Activated CD4-positive, alpha-beta T cell treated with anti-CD3 and anti-CD28 coated beads, Interleukin-2, amount 50 U/mL, for 16 hours (primary cell): ENCODE results near the gene LCT.
A peak's percentile ranks its signal among the peaks of the same experiment; 100 is the strongest.
"Not testable (repeated sequence)": the region's sequence is repeated elsewhere in the genome, so short reads cannot be mapped to it uniquely, and the experiment has no call there.

Experiments used
- DNase-seq: peaks from one replicate; pipeline ENCODE4 v3.0.0-alpha.2; 2020

LCT gene

DNA sequence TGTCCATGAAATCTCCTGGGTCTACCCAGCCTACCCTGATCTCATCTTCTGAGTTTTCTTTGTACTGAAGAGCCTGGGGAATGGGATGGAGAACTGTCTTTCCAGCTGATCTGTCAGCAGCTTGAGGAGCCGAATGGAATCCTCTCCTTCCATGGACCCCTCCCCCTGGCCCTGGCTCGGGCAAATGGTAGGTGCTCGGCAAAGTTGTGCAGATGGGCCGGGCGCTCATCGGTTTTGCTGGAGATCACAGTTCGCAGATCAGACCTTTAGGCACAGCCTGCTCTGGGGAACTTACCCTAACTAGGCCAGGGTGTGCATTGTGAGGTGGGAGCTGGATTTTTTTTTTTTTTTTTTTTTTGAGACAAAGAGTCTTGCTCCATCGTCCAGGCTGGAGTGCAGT, 40.4 kb downstream of the LCT start:
- no peak for DNase-seq

DNA sequence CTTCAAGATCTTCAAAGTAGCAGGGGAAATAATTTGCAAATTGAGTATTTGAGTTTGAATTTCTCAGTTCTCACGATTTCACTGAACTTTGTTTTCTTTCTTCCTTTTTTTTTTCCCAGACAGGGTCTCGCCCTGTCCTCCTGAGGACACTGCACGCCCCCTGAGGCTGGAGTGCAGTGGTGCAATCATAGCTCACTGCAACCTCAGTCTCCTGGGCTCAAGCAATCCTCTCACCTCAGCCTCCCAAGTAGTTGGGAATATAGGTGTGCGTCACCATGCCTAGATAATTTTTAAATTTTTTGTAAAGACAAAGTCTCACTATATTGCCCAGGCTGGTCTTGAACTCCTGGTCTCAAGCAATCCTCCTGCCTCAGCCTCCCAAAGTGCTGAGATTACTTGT, 41.3 kb downstream of the LCT start:
- DNase-seq: not testable (repeated sequence)

DNA sequence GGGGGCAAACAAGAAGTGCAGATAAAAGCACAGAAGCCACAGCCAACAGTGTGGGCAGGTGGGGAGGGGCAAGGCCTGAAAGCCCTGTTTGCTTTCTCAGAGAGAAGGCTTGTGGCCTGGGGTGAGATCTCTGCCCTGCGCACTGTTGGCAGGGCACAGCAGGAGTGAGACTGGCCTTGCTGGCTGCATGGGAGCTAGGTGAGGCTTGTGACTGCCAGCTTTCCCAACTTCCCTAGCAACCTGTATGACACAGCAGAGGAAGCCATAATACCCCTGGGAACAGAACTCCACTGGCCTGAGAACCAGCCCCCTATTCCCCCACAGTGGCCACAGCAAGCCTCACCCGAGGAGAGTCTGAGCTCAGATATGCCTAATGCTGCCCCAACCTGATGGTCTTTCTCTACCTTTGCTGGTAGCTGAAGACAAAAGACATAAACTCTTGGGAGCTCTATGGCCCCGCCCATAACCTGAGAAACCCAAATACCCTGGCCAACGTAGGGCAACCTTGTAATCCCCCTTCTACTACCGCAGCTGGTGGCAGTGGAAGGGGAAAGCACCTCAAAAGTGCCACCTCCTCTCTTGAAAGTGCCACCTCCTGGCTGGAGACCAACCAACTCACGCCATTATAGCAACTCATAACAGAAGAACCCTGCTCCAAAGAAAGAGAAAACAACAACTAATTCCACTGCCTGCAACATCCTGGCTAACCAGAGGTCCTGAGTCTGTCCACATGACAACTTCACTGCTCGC, 44.4 kb downstream of the LCT start:
- DNase-seq: peak; percentile 40

DNA sequence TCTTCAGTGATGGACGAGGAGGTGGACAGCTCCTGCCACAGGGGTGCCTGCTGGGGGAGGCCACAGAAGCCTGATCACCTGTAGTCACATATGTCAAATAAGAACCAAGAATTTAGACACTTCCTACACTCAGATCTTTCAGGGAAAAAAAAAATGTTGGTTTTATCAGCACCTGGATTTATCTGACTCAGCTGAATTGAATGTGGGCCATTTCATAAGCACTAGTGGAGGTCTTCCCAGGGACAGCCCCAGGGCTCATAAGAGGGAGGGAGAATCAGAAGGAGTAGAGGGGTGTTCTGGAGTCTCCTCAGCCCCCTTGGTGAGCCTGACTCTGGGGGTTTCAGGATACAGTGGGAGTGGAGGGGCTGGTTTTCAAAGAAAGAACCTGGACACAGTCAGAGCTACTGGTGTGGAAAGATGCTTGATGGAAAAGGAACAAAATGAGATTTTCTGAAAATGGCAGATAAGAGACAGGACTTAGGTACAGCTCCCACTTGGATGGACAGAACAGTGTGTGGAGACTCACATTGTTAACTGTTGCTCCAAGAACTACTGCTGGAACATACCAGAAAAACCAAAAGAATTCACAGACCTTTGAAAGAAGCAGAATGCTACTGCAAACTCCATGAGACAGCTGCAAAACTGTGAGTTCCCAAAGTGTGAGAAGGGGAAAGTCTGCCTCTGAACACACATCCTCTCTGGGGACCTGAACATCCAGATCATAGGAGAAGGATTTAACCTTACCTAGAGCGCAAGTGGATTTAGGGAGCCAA, 45.4 kb downstream of the LCT start:
- DNase-seq: no peak

DNA sequence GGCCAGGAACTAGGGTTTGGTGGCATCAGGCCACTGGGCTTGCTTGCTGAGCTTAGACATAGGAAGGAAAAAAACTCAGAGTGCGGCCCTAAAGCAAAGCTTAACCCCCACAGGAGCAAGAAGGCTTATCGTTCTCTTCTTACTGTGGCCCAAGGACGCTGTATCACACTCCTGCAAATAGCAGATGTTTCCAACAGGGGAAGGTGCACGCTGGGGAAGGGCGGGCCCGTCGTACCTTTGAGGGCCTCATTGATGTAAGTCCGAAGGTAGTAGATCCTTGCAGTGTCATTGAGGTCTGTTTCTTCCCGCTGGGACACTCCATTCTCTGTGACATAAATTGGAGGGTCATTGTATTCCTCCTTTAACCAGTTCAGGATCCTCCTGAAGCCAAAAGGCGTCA, 46.6 kb downstream of the LCT start:
- DNase-seq: no peak

DNA sequence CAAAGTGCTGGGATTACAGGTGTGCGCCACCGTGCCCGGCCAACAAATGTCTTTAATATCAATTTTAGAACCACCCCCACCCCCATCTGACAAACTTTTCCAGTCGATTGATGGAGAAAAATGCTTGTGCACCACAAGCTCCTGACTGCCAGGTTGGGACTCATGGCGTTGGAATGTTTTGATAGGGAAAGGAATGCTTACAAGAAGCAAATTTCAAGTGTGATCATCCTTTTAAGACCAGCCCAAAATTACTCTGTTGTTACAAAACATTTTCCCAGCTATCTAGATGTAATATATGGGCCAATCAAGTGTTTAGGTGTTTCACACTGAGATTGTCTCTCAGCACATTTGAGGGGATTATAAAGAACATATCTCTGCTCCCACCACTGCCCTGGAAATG, 50.2 kb downstream of the LCT start:
- no peak for DNase-seq

DNA sequence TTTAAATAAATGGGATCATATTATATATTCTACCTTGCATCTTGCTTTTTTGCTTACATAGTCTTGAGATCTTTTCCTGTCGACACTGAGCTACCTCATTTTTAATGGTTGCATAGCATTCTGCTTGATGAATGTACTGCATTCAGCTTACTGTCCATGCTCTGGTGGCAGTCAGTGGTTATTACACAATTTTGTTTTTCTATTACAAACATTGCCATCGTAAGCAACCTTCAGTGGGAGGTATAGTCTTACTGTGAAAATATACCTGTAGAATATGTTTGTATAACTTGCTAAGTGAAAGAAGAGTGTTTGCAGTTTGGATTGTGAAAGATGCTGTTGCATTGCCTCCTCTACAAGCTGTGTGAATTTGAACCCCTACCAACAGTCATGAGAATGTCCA, 52.0 kb downstream of the LCT start:
- no peak for DNase-seq

DNA sequence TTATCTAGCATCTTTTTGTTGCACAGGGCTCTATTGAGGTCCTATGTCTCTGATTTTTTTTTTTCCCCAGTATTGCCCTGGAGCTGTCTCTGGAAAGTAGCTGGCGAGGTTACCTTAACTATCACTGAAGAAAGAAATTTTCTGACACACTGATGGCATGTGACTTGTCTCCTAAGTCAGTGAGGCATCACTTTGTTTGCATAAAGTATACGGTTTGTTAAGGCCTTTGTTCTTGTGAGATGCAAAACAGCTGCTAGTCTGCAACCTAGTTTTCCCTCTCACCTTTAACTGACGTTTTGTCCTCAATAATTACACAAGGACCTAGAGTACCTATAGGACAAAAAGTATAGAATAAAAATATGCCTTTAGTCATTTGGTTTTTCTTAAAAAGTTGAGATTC, 53.5 kb downstream of the LCT start:
- no peak for DNase-seq

DNA sequence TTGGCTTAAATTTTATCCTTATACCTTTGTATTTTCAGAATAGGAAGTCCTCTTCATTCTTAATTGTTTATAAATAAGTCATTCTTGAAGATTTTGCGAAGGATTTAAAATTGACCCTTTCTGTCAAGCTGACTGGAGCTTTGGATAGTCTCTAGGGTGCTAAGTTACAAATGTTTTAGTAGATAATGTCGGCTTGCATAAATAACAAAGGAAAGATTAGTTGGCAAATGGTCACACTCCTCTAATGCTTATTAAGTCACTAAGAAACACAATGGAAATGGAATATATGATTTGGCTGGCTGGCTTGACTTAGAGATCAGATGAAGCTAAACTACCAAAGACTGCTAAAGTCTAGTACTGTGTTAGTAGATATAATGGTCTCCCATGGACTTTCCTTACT, 54.8 kb downstream of the LCT start:
- no peak for DNase-seq

DNA sequence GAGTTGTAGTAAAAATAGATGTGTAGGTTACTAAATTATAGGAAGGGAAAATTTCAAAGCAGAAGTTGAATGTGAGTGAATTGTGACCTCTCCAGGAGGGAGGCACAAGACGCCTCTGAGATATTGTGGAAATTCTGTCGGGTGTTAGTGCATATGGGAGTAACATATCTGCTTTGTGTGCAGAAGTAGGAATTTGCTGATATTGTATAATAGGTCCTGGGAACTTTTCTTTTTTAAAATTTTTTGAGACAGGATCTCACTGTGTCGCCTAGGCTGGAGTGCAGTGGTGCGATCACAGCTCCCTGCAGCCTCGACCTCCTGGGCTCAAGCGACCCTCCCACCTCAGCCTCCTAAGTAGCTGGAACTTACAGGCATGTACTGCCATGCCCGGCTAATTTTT, 60.6 kb downstream of the LCT start:
- DNase-seq: no peak

DNA sequence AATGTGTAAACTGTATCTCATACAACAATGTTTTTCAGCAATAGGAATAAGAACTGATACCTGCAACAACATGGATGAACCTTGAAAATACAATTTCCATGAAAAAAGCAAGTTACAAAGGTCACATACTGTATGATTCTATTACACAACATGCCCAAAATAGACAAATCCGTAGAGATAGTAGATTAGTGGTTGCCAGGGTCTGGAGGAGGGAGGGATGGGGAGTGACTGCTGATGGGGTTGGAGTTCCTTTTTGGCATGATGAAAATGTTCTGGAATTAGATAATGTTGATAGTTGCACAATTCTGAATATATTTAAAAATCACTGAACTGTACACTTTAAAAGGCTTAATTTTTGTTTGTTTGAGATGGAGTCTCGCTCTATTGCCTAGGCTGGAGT, 61.6 kb downstream of the LCT start:
- DNase-seq: no peak

DNA sequence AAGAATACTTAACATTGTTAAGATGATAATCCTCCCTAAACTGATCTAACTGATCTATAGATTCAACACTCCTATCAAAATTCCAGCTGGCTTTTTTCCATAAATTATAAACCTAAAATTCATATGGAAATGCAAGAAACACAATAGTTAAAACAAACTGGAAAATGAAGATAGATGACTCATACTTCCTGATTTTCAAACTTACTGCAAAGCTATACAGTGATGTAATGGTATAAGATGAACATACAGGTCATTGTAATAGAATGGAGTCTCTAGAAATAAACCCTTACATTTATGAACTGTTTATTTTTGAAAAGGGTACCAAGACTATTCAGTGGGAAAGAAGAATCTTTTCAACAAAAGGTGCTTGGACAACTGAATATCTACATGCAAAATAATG, 63.1 kb downstream of the LCT start:
- no peak for DNase-seq

DNA sequence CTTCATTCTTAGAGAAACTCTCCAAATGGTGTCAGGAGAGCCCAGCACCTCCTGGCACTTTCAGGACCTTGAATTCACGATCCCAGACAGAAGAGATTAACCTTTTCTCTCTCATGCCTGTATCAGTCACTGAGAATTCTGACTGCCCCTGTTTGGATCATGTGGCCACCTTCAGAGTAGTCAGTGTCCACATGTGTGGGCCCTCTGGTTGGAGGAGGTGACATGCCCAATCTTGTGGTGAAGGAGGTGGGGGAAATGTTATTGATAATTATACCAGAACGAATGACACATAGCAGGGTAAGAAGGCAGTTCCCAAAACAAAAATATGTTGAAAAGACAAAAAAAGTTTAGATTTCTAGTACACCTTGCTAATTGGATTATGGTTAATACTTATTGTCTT, 63.7 kb downstream of the LCT start:
- no peak for DNase-seq

DNA sequence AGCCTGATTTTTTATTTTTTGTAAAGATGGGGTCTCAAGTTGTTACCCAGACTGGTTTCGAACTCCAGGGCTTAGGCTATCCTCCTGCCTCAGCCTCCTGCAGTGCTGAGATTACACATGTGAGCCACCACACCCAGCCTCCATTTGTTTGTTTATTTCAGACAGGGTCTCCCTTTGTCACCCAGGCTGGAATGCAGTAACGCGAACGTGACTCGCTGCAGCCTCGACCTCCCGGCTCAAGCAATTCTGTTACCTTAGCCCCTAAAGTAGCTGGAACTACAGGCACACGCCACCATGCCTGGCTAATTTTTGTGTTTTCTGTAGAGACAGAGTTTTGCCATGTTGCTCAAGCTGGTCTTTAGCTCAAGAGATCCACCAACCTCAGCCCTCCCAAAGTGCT, 68.1 kb downstream of the LCT start:
- DNase-seq: no peak

DNA sequence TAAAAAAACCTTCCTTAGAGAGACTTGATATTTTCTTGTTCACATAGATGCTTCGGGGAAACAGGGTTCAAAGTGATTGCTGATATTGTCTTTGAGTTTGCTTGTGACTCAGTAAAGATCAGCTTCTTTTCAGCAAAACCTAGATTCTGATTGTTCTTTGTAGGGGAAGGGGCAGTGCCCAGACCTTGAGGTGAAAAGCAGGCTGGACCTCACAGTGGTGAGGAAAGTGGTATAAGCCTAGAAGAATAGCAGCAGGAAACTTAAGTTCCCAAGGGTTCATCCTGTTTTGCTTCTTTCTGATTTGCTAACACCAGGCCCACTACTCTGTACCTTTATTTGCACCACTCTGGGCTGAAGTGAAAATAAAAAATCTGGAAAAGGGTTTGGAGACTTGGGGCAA, 74.5 kb downstream of the LCT start:
- DNase-seq: no peak

DNA sequence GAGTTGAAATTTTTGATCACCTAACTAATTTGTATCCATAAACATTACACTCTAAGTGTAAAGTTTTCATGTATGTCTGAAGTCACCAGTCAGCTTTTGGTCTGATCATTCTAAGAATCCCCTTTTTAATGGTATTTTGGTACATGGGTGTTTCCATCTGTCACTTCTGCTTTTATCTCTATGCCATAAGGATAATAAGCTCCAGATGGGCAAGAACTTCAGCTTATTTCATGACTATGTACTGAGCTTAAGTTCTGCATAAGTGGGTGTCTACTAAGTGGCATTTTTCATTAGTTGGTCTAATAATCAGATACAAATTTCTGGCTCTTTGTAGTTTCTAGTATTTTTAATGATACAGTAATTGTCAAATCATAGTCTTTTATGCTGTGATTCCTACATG, 75.0 kb downstream of the LCT start:
- no peak for DNase-seq

DNA sequence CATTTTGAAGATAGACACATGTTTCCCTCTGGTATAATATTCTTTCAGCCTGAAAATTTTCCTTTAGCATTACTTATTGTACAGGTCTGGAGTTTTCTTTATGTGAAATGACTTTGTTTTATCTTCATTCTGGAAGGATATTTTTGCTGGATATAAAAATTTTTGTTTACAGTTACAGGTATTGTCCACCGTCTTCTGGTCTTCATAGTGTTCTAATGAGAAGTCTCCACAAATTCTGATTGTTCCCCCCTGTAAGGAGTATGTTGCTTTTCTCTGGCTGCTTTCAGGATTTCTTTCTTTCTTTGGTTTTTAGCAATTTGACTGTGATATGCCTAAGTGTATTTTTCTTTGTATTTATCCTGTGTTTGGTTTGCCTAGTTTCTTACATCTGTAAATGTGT, 80.3 kb downstream of the LCT start:
- no peak for DNase-seq

DNA sequence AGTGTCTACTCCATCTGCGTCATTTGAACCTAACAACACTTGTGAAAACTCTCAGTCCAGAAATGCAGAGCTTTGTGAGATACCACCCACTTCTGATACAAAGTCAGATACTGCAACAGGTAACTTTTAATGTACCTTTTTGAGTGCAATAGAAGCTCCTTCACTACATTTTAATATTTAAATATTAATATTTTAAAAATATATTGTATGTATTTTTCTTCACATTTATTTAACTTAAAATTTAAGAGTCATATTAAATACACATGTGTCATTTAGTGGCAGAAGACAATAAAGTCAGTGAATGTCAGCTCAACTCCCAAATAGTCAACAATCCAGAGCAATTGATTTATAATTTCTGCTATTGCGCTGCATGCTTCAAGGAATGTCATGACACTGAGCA, 81.4 kb downstream of the LCT start:
- no peak for DNase-seq

DNA sequence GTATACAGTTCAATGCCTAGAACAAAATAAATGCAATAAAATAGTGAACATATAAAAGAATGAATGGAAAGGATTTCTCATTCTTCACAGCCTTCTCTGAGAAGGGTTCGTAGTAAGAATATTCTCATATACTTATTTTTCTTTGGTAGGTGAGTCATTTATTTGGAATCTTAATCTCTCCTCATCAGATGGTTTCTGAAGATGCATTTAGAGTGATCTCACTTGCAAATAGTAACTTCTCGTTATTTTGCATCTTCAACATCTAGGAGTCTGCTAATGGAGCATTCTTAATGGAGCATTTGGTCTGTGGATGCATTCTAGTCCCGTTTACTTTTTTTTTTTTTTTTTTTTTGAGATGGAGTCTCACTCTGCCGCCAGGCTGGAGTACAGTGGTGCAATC, 91.4 kb downstream of the LCT start:
- DNase-seq: no peak

DNA sequence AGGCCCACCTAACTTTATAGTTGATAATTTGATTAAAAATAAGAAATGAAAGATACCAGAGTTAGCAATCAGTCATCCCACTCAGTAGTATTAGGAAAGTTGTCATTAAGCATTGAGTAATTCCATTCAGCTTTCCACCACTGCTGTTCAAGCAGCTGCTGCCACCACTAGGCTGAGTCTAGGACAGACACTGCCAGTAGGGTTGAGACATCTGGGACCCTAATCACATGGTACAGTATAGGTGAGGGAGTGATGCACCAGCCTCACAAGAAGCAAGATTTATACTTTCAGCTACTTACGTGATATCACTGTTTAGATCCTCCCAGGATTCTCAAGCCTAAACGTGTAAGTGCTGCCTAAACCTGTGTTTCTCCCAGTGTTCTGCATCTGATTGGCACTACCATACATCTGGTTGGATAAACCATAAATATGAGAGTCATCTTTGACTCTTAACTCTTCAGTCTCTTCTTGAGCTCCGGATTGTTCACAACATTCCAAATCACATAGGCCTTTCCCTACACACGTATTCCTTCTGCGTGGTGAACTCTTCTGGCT, 92.1 kb downstream of the LCT start:
- DNase-seq: peak; percentile 51

DNA sequence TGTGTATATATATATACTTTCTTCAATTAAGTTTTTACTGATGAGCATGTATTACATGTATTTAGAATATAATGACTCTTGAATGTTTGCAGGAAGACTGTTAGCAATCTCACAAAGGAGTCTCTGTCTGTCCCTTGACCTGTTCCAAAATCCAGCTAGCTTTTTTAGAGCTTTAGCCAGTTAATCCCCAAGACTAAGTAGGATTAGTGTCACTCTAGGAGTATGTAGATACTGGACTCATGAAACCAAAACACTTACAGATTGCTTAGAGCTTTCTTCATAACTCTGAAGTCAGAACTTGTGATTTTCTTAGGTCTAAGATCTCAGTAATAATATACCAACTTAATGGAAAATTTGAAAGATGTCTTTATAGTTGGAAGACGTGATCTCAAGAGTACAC, 93.1 kb downstream of the LCT start:
- DNase-seq: no peak

DNA sequence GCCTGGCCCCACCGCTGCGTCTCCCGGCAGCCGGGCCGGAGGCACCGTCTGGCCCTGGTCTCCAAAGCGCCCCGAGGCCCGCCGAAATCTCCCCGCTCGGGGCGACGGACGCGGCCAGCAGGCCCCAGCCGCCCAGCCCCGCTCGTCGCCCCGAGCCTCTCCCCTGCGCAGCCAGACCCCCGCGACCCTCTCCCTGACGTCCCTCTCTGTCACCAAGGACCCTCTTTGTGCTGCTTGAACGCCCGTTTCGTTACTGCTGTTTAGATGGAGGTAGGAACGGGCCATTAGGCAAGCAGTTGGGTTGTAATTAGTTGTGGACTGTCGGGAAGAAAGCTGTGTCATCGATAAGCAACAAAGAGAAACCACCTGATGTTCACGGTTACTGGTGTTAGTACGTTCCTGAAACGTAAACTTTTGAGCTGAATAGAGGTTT, 94.6 kb downstream of the LCT start:
- peak; percentile 56 for DNase-seq

DNA sequence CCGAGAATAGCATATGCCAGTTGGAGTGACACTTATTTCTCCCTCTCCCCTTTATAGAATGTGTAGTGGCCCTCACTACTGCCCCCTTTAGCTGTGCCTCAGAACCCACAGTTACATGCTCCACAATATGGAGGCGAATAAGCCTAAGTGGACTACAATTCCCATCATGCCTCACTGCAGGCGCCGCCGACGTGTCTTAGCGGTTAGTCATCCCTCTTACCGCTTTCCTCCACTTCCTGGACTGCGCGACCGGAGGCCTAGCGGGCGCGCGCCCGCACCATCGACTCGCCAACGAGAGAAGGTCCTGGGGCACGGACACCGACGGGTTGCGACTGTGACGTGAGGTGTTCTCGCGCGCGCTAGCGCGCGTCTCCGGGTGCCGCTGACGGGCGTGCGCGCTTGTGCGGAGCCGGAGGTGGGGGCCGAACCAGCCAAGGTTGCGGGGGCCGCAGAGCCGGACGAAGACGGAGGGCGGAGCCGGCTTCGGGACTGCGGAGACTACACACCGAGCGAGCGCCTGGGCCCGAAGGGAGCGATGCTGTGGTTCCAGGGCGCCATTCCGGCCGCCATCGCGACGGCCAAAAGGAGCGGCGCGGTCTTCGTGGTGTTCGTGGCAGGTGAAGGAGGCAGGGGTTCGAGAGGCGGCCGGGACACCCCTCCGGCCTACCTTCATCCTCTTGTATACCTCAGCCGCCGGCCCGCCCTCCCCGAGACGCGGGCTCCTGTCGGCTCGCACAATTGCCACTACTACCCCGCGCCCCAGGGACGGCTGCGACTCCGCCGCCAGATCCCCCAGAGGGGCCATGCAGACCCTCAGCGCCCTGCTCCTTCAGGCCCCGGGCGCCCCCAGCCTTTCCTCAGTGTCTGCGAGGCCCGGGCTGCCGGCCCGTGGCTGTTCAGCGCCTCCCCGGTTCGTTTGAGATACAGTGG, 95.3 kb downstream of the LCT start, which contains the start of gene UBXN4:
Gene UBXN4, plus strand, starts transcription at position 461 of the 930 bp plus-strand sequence. Its CDS starts 75 bp downstream, at position 536.
- DNase-seq: peak; percentile 99
